Calu3 (cell line): ENCODE results near the gene AFP. TPM values are rescaled to one million over a fixed set of nuclear protein-coding genes. Genes with fewer than 3 reads are reported as not detected.

Experiments
- BruUV-seq: library from RNA; stranded (reverse); fragments of 400-500 nt; replicated peaks from 2 replicates; lab custom pipeline; 2021; lab: Mats Ljungman, UMichigan
- CTCF ChIA-PET: fragments of 300-600 bp; sonication (Branson Sonifier 250); formaldehyde crosslinking; loops from one replicate; lab custom pipeline; 2022; ENCODE audit warnings: antibody characterized with exemption; lab: Charles Lee
- DNase-seq: peaks from one replicate; pipeline ENCODE4 v3.0.0; 2022
- H3K27ac Mint-ChIP-seq: one replicate; pipeline ENCODE4 v1.8.0; 2022; ENCODE audit warnings: mixed read lengths; ENCODE audit not compliant: unreplicated experiment
- H3K27me3 Mint-ChIP-seq: one replicate; pipeline ENCODE4 v1.8.0; 2022; ENCODE audit warnings: mixed read lengths; ENCODE audit not compliant: unreplicated experiment
- H3K36me3 Mint-ChIP-seq: one replicate; pipeline ENCODE4 v1.8.0; 2022; ENCODE audit warnings: mild to moderate bottlenecking, moderate library complexity, mixed read lengths; ENCODE audit not compliant: insufficient read depth, unreplicated experiment
- H3K4me1 Mint-ChIP-seq: one replicate; pipeline ENCODE4 v1.8.0; 2022; ENCODE audit warnings: mild to moderate bottlenecking, low read depth, mixed read lengths; ENCODE audit not compliant: unreplicated experiment
- H3K4me3 Mint-ChIP-seq: one replicate; pipeline ENCODE4 v1.8.0; 2022; ENCODE audit warnings: mild to moderate bottlenecking, low read depth, moderate library complexity, mixed read lengths; ENCODE audit not compliant: unreplicated experiment
- H3K9me3 Mint-ChIP-seq: one replicate; pipeline ENCODE4 v1.8.0; 2022; ENCODE audit warnings: low read depth, mixed read lengths; ENCODE audit not compliant: unreplicated experiment
- CTCF ChIP-seq: fragments of 200-600 bp; IDR thresholded peaks from one replicate; pipeline ENCODE4 v1.8.0; 2022; ENCODE audit warnings: antibody characterized with exemption; ENCODE audit not compliant: unreplicated experiment
- intact Hi-C: fragments of 100-400 bp; cut with micrococcal nuclease; formaldehyde crosslinking; loops from one replicate; pipeline ENCODE4 v1.10.0; 2022; ENCODE audit not compliant: unreplicated experiment
- total RNA-seq: library from RNA; stranded (reverse); gene quantifications from 2 replicates; pipeline ENCODE4 v1.2.3, GENCODE V29; 2022

The AFP gene
- total RNA-seq, 1 experiment from 2014 or later, result not detected

GRCh38 chr4:73446336-73446938 is 10.4 kb downstream of the AFP start:
- BruUV-seq, result no TSS peak
- no peaks in the 10 kb centered on the region for H3K9me3 Mint-ChIP-seq
- no peaks in the 10 kb centered on the region for H3K27me3 Mint-ChIP-seq

GRCh38 chr4:73447671-73448070 is 11.7 kb downstream of the AFP start:
- Mint-ChIP-seq H3K9me3 (no peaks in the 10 kb centered on the region), H3K36me3 (no peaks in the 10 kb centered on the region), H3K27ac (no peak overlapping the region), H3K4me3 (no peak overlapping the region), H3K27me3 (no peaks in the 10 kb centered on the region), H3K4me1 (peaks cover 5% of the 10 kb centered on the region)
- no peak for TF ChIP-seq CTCF
- intact Hi-C loops, result loop anchor here (10.0 kb wide), 1 partner anchor 207 kb away; no protein-coding TSS in a partner anchor
- no TSS peak for BruUV-seq
- CTCF ChIA-PET, result interaction anchor here (0.6 to 2.6 kb wide), 3 partner anchors 104 to 129 kb away, joined by 3 to 42 read pairs (median 8); no protein-coding TSS in a partner anchor
- no peak for DNase-seq

More at GRCh38 chr4:73446336-73446938, 10.4 kb downstream of the AFP start:
- Mint-ChIP-seq H3K27ac (no peak overlapping the region), H3K36me3 (no peaks in the 10 kb centered on the region), H3K4me3 (no peak overlapping the region), H3K4me1 (peaks cover 5% of the 10 kb centered on the region)
- intact Hi-C loops, result loop anchor here (1.0 to 10.0 kb wide), 2 partner anchors 105 to 208 kb away; no protein-coding TSS in a partner anchor
- CTCF ChIA-PET, result interaction anchor here (0.7 to 2.6 kb wide), 3 partner anchors 75 to 105 kb away, joined by 3 to 42 read pairs (median 9); no protein-coding TSS in a partner anchor
- DNase-seq, result peak; percentile 17
- peak; percentile 65 for TF ChIP-seq CTCF

GRCh38 chr4:73448448-73449203 is 12.6 kb downstream of the AFP start:
- Mint-ChIP-seq H3K36me3 (no peaks in the 10 kb centered on the region), H3K27me3 (no peaks in the 10 kb centered on the region), H3K4me3 (no peak overlapping the region), H3K9me3 (no peaks in the 10 kb centered on the region), H3K27ac (no peak overlapping the region), H3K4me1 (peaks cover 13% of the 10 kb centered on the region)
- intact Hi-C loops, result loop anchor here (10.0 kb wide), 1 partner anchor 206 kb away; no protein-coding TSS in a partner anchor
- CTCF ChIA-PET, result interaction anchor here (0.6 kb wide), 1 partner anchor 130 kb away, joined by 3 read pairs; no protein-coding TSS in a partner anchor
- no peak for DNase-seq
- BruUV-seq, result no TSS peak
- no peak for TF ChIP-seq CTCF

GRCh38 chr4:73450398-73451004 is 14.5 kb downstream of the AFP start:
- H3K36me3 Mint-ChIP-seq, result no peaks in the 10 kb centered on the region
- H3K4me3 Mint-ChIP-seq, result no peak overlapping the region
- no peak for TF ChIP-seq CTCF
- intact Hi-C loops, result no loop called here
- BruUV-seq, result no TSS peak
- H3K9me3 Mint-ChIP-seq, result no peaks in the 10 kb centered on the region
- CTCF ChIA-PET, result no interaction called here
- H3K4me1 Mint-ChIP-seq, result peaks cover 13% of the 10 kb centered on the region
- no peaks in the 10 kb centered on the region for H3K27me3 Mint-ChIP-seq
- H3K27ac Mint-ChIP-seq, result no peak overlapping the region
- peak; percentile 1 for DNase-seq
